Activated naive CD4-positive, alpha-beta T cell treated with anti-CD3 and anti-CD28 coated beads for 36 hours (primary cell): ENCODE data around the gene EPHX1. TPM values are rescaled to one million over a fixed set of nuclear protein-coding genes. Genes with fewer than 3 reads are reported as not detected.
"Not testable (repeated sequence)": the region's sequence is repeated elsewhere in the genome, so short reads cannot be mapped to it uniquely, and the experiment has no call there.

ENCODE experiments used
- CTCF ChIA-PET: fragments of 350-600 bp; sonication (Branson Sonifier 250); formaldehyde crosslinking; loops from one replicate; lab custom pipeline; 2021; ENCODE audit warnings: antibody characterized with exemption; lab: Charles Lee
- DNase-seq: peaks from one replicate; pipeline ENCODE4 v3.0.0-alpha.2; 2020
- H3K27ac Mint-ChIP-seq: one replicate; pipeline ENCODE4 v1.8.0; 2021; ENCODE audit warnings: mild to moderate bottlenecking, mixed read lengths
- H3K27me3 Mint-ChIP-seq: one replicate; pipeline ENCODE4 v1.8.0; 2021; ENCODE audit warnings: low read depth, mixed read lengths
- H3K36me3 Mint-ChIP-seq: one replicate; pipeline ENCODE4 v1.8.0; 2021; ENCODE audit warnings: low read depth, mixed read lengths
- H3K4me1 Mint-ChIP-seq: one replicate; pipeline ENCODE4 v1.8.0; 2021; ENCODE audit warnings: low read depth, mixed read lengths
- H3K4me3 Mint-ChIP-seq: one replicate; pipeline ENCODE4 v1.8.0; 2021; ENCODE audit warnings: mild to moderate bottlenecking, moderate library complexity, mixed read lengths
- H3K9me3 Mint-ChIP-seq: one replicate; pipeline ENCODE4 v1.8.0; 2021; ENCODE audit warnings: mixed read lengths
- intact Hi-C: fragments of 100-400 bp; cut with micrococcal nuclease; formaldehyde crosslinking; loops from one replicate; pipeline ENCODE4 v1.15.1; 2023
- total RNA-seq, 2 experiments: library from RNA; stranded (reverse); gene quantifications; one replicate each; pipeline ENCODE4 v1.2.3, GENCODE V29; 2021

Gene EPHX1
- total RNA-seq: 1 to 10 TPM; 3.8 to 5.0 TPM

GRCh38 chr1:225809842-225810578 lies at the start of gene EPHX1:
TSS of gene EPHX1 (plus strand) at chr1:225810124. CDS start at chr1:225828730, 18,606 bp downstream.
- Mint-ChIP-seq H3K27ac (peak within 1 kb of the TSS; percentile 59), H3K27me3 (no peaks in the 10 kb centered on the region), H3K4me1 (peaks cover 14% of the 10 kb centered on the region), H3K4me3 (peak within 1 kb of the TSS; percentile 71), H3K9me3 (no peaks in the 10 kb centered on the region), H3K36me3 (no peaks in the 10 kb centered on the region)
- CTCF ChIA-PET: interaction anchor here (0.7 to 1.2 kb wide), 4 partner anchors 11 to 1718 kb away, joined by 3 to 4 read pairs (median 3); partner anchors contain the start of gene SRP9
- intact Hi-C loops: loop anchor here (1.0 to 2.0 kb wide), 2 partner anchors 33 to 73 kb away; partner anchors contain the start of genes SRP9 and TMEM63A
- DNase-seq: peak; percentile 79

GRCh38 chr1:225760531-225760930 lies 49.4 kb upstream of the EPHX1 start:
- H3K27ac Mint-ChIP-seq: no peak overlapping the region
- H3K4me3 Mint-ChIP-seq: no peak overlapping the region
- H3K4me1 Mint-ChIP-seq: no peaks in the 10 kb centered on the region
- H3K27me3 Mint-ChIP-seq: no peaks in the 10 kb centered on the region
- intact Hi-C loops: no loop called here
- DNase-seq: no peak
- CTCF ChIA-PET: interaction anchor here (1.3 kb wide), 1 partner anchor 152 kb away, joined by 3 read pairs; no protein-coding TSS in a partner anchor
- no peaks in the 10 kb centered on the region for H3K9me3 Mint-ChIP-seq
- no peaks in the 10 kb centered on the region for H3K36me3 Mint-ChIP-seq

- intact Hi-C loops, H3K4me3 Mint-ChIP-seq, DNase-seq, H3K36me3 Mint-ChIP-seq, CTCF ChIA-PET, H3K27me3 Mint-ChIP-seq, H3K27ac Mint-ChIP-seq, H3K4me1 Mint-ChIP-seq, H3K9me3 Mint-ChIP-seq: not testable (repeated sequence)
Measured at GRCh38 chr1:225761395-225761794, 48.5 kb upstream of the EPHX1 start.

GRCh38 chr1:225762002-225762441 lies 47.9 kb upstream of the EPHX1 start:
- no peak for DNase-seq
- no peaks in the 10 kb centered on the region for H3K9me3 Mint-ChIP-seq
- no peaks in the 10 kb centered on the region for H3K4me1 Mint-ChIP-seq
- no peaks in the 10 kb centered on the region for H3K36me3 Mint-ChIP-seq
- no peaks in the 10 kb centered on the region for H3K27me3 Mint-ChIP-seq
- H3K4me3 Mint-ChIP-seq: no peak overlapping the region
- no peak overlapping the region for H3K27ac Mint-ChIP-seq
- CTCF ChIA-PET: interaction anchor here (1.2 kb wide), 1 partner anchor 10 kb away, joined by 3 read pairs; no protein-coding TSS in a partner anchor
- intact Hi-C loops: no loop called here

GRCh38 chr1:225762444-225762843 lies 47.5 kb upstream of the EPHX1 start:
- Mint-ChIP-seq H3K4me3 (no peak overlapping the region), H3K4me1 (no peaks in the 10 kb centered on the region), H3K36me3 (no peaks in the 10 kb centered on the region), H3K27ac (no peak overlapping the region), H3K9me3 (no peaks in the 10 kb centered on the region), H3K27me3 (no peaks in the 10 kb centered on the region)
- CTCF ChIA-PET: interaction anchor here (1.2 kb wide), 1 partner anchor 9 kb away, joined by 3 read pairs; no protein-coding TSS in a partner anchor
- intact Hi-C loops: no loop called here
- DNase-seq: no peak

- no peak overlapping the region for H3K4me3 Mint-ChIP-seq
- H3K4me1 Mint-ChIP-seq: no peaks in the 10 kb centered on the region
- H3K36me3 Mint-ChIP-seq: no peaks in the 10 kb centered on the region
- DNase-seq: no peak
- CTCF ChIA-PET: interaction anchor here (1.1 to 1.9 kb wide), 4 partner anchors 8 to 282 kb away, joined by 3 to 6 read pairs (median 4); partner anchors contain the start of gene SRP9
- H3K27me3 Mint-ChIP-seq: no peaks in the 10 kb centered on the region
- H3K9me3 Mint-ChIP-seq: no peaks in the 10 kb centered on the region
- intact Hi-C loops: no loop called here
- H3K27ac Mint-ChIP-seq: no peak overlapping the region
Measured at GRCh38 chr1:225763716-225764548, 46.0 kb upstream of the EPHX1 start.

- H3K36me3 Mint-ChIP-seq: no peaks in the 10 kb centered on the region
- CTCF ChIA-PET: interaction anchor here (1.1 to 1.9 kb wide), 2 partner anchors 11 to 286 kb away, joined by 3 to 6 read pairs; partner anchors contain the start of gene SRP9
- no peak overlapping the region for H3K4me3 Mint-ChIP-seq
- H3K9me3 Mint-ChIP-seq: no peaks in the 10 kb centered on the region
- H3K27me3 Mint-ChIP-seq: no peaks in the 10 kb centered on the region
- no peaks in the 10 kb centered on the region for H3K4me1 Mint-ChIP-seq
- intact Hi-C loops: no loop called here
- no peak for DNase-seq
- H3K27ac Mint-ChIP-seq: no peak overlapping the region
Measured at GRCh38 chr1:225765982-225766674, 43.8 kb upstream of the EPHX1 start.

GRCh38 chr1:225766967-225767633 lies 42.8 kb upstream of the EPHX1 start:
- Mint-ChIP-seq H3K27me3 (no peaks in the 10 kb centered on the region), H3K4me1 (no peaks in the 10 kb centered on the region), H3K27ac (no peak overlapping the region), H3K9me3 (no peaks in the 10 kb centered on the region), H3K36me3 (no peaks in the 10 kb centered on the region), H3K4me3 (no peak overlapping the region)
- CTCF ChIA-PET: no interaction called here
- DNase-seq: no peak
- intact Hi-C loops: no loop called here

GRCh38 chr1:225767634-225768540 lies 42.0 kb upstream of the EPHX1 start:
- no peak for DNase-seq
- CTCF ChIA-PET: no interaction called here
- intact Hi-C loops: no loop called here
- Mint-ChIP-seq H3K27me3 (no peaks in the 10 kb centered on the region), H3K4me1 (no peaks in the 10 kb centered on the region), H3K27ac (no peak overlapping the region), H3K36me3 (no peaks in the 10 kb centered on the region), H3K4me3 (no peak overlapping the region), H3K9me3 (no peaks in the 10 kb centered on the region)

- H3K9me3 Mint-ChIP-seq: no peaks in the 10 kb centered on the region
- no peaks in the 10 kb centered on the region for H3K36me3 Mint-ChIP-seq
- intact Hi-C loops: no loop called here
- no peaks in the 10 kb centered on the region for H3K4me1 Mint-ChIP-seq
- H3K27me3 Mint-ChIP-seq: no peaks in the 10 kb centered on the region
- no peak overlapping the region for H3K27ac Mint-ChIP-seq
- H3K4me3 Mint-ChIP-seq: no peak overlapping the region
- no peak for DNase-seq
- CTCF ChIA-PET: interaction anchor here (0.6 to 1.3 kb wide), 5 partner anchors 9 to 443 kb away, joined by 4 to 6 read pairs (median 4); no protein-coding TSS in a partner anchor
Measured at GRCh38 chr1:225768662-225769426, 41.1 kb upstream of the EPHX1 start.
